ENCODE data around the gene HERPUD1. TPM values are rescaled to one million over a fixed set of nuclear protein-coding genes. Genes with fewer than 3 reads are reported as not detected.
"Not testable (repeated sequence)": the region's sequence is repeated elsewhere in the genome, so short reads cannot be mapped to it uniquely, and the experiment has no call there.

HERPUD1 gene
- 122 TPM for total RNA-seq

DNA sequence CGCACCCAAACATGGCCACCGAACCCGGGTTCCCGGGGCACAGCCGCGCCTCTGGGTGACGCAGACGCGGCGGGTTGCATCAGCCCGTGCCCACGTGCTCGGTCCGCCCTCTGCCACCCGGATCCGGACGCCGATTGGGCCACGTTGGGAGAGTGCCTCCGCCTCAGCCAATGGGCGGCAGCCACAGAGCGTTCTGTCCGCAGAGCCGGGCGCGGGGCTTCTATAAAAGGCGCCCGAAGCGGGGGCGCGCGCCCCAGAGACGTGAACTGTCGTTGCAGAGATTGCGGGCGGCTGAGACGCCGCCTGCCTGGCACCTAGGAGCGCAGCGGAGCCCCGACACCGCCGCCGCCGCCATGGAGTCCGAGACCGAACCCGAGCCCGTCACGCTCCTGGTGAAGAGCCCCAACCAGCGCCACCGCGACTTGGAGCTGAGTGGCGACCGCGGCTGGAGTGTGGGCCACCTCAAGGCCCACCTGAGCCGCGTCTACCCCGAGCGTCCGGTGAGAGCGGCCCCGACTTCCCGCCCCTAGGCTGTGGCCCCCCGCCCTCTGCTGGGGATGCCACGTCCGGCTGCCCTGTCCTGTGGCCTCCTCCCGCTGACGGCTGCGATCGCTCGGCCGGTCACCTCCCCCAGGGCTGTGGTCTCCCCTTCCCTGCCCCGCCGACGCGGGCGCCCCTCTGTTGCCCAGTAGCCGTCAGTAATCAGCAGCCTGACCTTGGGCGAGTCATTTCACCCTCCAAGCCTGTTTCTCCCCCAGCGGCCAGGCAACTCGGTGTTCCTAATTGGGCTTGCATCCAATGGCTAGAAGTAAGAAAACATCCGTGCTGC lies at the start of gene HERPUD1:
TSS of gene HERPUD1 (plus strand) at position 251 of the 829 bp plus-strand sequence. CDS start at position 354, 103 bp downstream.
- DNase-seq (ENCODE audit: low spot score): peak; percentile 100

GRCh38 chr16:56883586-56883985 lies 48.4 kb upstream of the HERPUD1 start:
- no peak for DNase-seq (ENCODE audit: low spot score)
- no peak for ATAC-seq

More for the DNA sequence above, at the start of gene HERPUD1:
- peak; percentile 87 for ATAC-seq

DNA sequence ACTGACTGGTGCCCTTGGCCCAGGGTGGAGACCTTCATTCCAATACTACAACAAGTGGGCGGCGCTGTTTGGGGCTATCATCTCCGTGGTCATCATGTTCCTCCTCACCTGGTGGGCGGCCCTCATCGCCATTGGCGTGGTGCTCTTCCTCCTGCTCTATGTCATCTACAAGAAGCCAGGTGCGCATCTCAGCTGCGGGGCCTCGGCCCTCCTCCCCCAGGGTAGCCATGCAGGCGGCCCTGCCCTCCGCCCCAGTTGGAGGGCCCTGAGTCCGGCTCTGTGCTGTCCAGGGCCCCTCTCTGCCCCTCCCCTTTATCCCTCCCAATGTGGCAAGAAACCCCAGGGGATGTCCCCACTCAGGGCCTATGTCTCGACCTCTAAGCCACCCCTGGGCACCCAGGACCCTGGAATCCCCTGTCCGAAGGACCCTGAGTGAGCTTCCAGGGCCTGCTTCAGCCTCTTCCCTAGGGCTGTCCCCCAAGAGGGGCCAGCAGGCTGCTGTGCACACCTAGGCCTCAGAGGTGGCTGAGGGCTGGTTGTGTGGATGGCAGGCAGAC lies 47.8 kb upstream of the HERPUD1 start:
- no peak for ATAC-seq
- DNase-seq (ENCODE audit: low spot score): no peak

DNA sequence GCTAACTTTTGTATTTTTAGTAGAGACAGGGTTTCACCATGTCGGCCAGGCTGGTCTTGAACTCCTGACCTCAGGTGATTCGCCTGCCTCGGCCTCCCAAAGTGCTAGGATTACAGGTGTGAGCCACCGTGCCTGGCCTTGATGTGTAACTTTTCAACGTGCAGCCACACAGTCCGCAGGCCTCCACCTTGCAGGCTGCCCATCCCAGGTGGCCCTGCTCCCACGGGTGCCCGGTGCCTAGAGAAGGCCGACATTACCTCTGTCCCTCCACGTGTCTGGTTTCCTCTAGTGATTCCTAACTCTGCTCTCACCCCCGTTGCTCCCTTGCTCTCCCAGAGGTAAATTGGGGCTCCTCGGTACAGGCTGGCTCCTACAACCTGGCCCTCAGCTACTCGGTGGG lies 47.0 kb upstream of the HERPUD1 start:
- ATAC-seq; DNase-seq (ENCODE audit: low spot score): not testable (repeated sequence)

- ATAC-seq: peak; percentile 38
- no peak for DNase-seq (ENCODE audit: low spot score)
These were observed 46.3 kb upstream of the HERPUD1 start for GRCh38 chr16:56885446-56886162.

DNA sequence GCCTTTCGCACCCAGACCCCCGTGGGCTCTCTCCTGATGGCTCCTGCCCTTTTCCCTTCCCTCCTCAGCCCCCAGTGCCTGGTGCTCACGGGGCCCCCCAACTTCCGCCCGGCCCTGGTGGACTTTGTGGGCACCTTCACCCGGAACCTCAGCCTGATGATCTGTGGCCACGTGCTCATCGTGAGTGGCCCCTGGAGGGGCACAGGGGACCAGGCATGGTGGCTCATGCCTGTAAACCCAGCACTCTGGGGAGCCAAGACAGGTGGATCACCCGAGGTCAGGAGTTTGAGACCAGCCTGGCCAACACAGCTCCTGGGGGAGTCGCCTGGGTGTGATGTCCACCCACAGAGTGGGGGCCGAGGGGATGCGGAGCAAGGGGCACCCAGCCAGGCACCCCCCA lies 45.6 kb upstream of the HERPUD1 start:
- no peak for ATAC-seq
- no peak for DNase-seq (ENCODE audit: low spot score)

- no peak for ATAC-seq
- DNase-seq (ENCODE audit: low spot score): no peak
These were observed 45.1 kb upstream of the HERPUD1 start for GRCh38 chr16:56886826-56887225.

- no peak for ATAC-seq
These were observed 43.1 kb upstream of the HERPUD1 start for GRCh38 chr16:56888806-56889205.

DNA sequence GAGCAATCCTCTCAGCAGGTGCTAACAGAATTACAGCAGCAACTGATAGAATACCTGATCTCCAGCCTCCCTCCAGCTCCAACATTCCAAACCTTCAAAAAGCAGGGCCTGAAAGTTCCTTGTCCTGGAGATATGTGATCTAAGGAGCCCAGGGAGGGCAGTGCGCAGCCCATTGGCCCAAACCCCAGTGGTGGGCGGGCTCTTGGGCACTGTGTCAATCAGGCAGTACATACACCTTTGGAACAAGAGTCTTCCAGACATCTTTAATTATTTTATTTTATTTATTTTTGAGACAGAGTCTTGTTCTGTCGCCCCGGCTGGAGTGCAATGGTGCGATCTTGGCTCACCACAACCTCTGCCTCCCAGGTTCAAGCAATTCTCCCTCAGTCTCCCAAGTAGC lies 42.7 kb upstream of the HERPUD1 start:
- ATAC-seq (no peak), DNase-seq (ENCODE audit: low spot score) (no peak)

More at GRCh38 chr16:56888806-56889205, 43.1 kb upstream of the HERPUD1 start:
- DNase-seq (ENCODE audit: low spot score): no peak

- no peak for ATAC-seq
- no peak for DNase-seq (ENCODE audit: low spot score)
These were observed 40.3 kb upstream of the HERPUD1 start for GRCh38 chr16:56891685-56892084.

DNA sequence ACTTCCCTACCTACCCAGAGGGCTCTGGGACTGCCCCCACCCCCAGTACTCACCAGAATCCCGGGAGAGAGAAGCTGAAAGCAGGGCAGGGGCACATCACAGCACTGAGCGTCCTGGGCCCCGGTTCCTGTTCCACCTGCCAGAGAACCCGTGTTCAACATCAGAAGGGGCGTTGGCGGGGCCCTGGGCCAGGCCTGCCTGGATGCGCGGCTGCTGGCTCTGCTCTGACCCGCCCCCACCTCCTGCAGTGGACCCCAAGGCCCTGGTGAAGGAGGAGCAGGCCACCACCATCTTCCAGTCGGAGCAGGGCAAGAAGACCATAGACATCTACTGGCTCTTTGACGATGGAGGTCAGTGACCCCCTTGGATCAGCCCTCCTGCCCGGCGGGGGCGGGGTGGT lies 39.2 kb upstream of the HERPUD1 start:
- no peak for ATAC-seq

GRCh38 chr16:56894331-56894917 lies 37.5 kb upstream of the HERPUD1 start:
- no peak for ATAC-seq
- DNase-seq (ENCODE audit: low spot score): no peak

More for the DNA sequence above, 39.2 kb upstream of the HERPUD1 start:
- DNase-seq (ENCODE audit: low spot score): no peak

DNA sequence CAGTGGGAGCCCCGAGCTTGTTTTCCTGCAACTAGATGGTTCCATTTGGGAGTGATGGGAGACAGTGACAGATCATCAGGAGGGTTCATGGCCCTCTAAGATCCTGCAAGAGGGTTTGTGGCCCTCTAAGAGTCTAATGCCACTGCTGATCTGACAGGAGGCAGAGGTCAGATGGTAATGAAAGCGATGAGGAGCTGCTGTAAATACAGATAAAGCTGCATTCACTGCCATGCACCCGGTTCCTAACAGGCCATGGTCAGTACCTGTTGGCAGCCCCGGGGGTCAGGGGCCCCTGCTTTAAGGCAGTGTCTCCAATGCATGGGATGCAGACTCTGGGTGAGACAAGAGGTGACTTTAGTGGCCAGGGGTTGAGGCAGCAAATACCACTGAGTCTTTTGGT lies 36.1 kb upstream of the HERPUD1 start:
- ATAC-seq (no peak), DNase-seq (ENCODE audit: low spot score) (no peak)

DNA sequence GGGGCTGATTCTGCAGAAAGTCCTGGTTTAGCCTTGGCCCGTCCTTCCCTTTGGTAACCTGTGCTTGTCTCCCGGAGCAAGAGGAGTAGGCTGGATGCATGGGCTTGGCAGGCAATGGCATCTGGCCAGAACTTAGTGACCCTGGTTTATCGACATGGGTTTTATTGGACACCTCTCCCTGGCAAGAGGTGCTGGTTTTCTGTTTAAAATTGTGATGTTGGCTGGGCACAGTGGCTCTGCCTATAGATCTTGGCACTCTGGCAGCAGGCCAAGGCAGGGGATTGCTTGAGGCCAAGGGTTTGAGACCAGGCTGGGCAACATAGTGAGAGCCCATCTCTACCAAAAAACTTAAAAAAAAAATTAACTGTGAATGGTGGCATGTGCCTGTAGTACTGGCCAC lies 35.7 kb upstream of the HERPUD1 start:
- ATAC-seq (no peak), DNase-seq (ENCODE audit: low spot score) (no peak)

GRCh38 chr16:56897026-56897799 lies 34.7 kb upstream of the HERPUD1 start:
- ATAC-seq: no peak
- DNase-seq (ENCODE audit: low spot score): no peak

DNA sequence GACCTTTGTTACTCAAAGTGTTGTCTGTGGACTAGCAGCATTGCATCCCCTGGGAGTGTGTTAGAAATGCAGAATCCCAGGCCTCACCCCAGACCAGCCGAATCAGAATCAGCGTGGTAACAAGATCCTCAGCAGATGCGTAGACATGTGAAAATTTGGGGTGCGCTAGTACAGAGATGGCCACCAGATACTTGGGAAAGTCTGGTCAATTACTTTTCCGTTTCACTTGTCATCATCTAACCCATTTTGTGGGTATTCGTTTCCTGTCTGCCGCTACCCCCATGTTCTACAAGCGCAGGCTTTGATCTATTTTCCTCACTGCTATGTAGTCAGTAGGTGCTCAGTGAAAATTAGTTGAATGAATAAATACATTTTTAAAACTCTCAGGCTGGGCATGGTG lies 33.1 kb upstream of the HERPUD1 start:
- DNase-seq (ENCODE audit: low spot score): no peak
- ATAC-seq: no peak

DNA sequence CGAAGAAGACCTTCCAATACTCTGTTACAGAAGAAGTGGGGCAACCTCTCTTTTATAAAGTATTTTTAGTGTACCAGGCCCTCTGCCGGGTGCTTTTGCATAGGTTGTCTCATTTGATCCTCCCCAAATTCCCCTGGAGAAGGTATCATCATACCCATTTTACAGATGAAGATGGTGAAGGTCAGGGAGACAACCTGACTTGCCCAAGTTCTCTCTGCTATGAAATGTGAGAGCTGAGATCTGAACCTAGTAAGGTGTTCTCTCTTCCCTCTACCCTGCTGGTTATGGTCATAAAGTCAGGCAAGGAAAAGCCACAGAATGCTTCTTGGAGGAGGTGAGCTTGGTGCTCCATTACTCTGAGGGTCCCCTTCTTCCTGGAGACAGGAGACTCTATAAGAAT lies 28.1 kb upstream of the HERPUD1 start:
- DNase-seq (ENCODE audit: low spot score) (no peak), ATAC-seq (no peak)

DNA sequence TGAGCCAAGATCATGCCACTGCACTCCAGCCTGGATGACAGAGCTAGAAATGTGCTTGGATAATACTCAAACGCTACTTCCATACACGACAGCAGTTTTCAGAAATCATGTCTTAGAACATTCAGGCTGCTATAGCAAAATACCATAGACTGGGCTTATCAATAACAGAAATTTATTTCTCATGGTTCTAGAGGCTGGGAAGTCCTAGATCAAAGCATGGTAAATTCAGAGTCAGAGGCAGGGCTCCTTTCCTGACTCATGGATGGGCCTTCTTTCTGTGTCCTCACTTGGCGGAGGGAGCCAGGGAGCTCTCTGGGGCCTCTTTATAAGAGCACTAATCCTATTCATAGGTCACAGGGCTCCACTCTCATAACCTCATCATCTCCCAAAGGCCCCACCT lies 24.5 kb upstream of the HERPUD1 start:
- no peak for DNase-seq (ENCODE audit: low spot score)
- no peak for ATAC-seq

DNA sequence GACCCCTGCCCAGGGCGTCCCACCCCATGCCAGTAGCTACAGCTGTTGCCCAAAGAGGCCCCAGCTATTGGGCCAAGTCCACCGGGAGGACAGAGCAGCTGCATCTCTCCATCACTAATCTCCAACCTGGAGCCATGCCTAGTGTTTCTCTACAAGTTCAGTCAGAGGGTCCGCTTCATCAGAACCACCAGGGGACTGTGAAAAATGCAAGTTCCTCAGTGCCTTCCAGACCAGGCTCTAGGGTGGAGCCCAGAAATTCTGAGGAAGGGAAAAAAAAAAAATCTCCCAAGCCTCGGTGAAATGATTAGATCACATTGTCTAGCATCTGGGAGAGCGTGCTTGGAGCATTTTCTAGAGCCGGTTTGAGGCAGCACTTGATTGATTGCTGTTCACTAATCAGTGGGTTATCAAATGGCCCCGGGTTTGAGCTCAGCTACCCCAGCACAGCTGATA lies 22.4 kb upstream of the HERPUD1 start:
- DNase-seq (ENCODE audit: low spot score): no peak
- ATAC-seq: no peak

DNA sequence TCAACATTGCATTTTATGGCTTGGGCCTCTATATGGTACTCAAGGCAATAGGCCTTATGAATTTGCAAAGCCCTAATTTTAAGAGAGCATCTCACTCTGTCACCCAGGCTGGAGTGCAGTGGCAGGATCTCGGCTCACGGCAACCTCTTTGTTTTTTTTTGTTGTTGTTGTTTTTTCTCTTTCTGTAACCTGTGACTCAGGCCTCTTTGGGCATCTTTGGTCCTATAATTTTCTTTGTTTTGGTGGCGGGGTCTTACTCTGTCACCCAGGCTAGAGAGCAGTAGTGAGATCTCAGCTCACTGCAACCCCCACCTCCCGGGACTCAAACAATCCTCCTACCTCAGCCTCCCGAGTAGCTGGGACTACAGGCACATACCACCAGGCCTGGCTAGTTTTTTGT lies 21.8 kb upstream of the HERPUD1 start:
- no peak for ATAC-seq

More for the DNA sequence above, 21.8 kb upstream of the HERPUD1 start:
- DNase-seq (ENCODE audit: low spot score): no peak

All from left lobe of liver (tissue), 2 donors.